ENCODE results near the gene ROBO1. TPM values are rescaled to one million over a fixed set of nuclear protein-coding genes. Genes with fewer than 3 reads are reported as not detected.
"Not testable (repeated sequence)": the region's sequence is repeated elsewhere in the genome, so short reads cannot be mapped to it uniquely, and the experiment has no call there.

Gene ROBO1
- total RNA-seq, 1 experiment from 2014 or later = 11.2 TPM

DNA sequence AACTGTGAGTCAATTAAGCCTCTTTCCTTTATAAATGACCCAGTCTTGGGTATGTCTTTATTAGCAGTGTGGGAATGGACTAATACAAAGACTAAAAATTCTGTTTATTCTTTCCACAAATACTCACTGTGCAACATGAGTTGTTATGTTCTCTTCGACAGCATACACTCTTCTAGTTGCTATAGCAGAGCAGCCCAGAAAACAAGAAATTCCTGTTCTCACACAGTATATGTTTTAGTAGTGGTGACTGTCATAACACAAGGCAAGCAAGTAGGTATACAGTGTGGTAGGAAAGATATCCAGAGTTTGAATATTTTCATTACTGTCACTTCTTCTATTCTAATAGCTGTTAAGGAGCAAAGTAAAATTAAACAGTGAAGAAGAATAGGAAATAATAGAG is 453.3 kb downstream of the ROBO1 start:
- no peak for DNase-seq (ENCODE audit: low spot score)

DNA sequence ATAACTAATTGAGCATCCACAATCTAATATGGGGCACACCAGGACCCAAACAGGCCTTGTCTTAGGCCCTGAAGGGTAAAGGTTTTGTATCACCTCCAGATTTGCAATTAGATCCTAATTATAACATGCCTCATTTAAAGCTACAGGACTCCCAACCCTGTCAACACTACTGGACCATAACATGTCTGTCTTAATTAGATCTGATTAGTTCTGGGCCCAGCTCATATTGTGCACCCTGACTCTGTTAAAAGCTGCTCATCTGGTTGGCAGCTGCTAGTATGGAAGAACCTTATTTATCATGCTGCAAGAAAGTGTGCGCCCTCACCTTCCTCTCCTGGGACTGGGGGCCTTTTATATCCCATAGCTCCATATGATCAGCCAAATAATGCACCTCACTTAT is 457.8 kb downstream of the ROBO1 start:
- DNase-seq (ENCODE audit: low spot score) = no peak

DNA sequence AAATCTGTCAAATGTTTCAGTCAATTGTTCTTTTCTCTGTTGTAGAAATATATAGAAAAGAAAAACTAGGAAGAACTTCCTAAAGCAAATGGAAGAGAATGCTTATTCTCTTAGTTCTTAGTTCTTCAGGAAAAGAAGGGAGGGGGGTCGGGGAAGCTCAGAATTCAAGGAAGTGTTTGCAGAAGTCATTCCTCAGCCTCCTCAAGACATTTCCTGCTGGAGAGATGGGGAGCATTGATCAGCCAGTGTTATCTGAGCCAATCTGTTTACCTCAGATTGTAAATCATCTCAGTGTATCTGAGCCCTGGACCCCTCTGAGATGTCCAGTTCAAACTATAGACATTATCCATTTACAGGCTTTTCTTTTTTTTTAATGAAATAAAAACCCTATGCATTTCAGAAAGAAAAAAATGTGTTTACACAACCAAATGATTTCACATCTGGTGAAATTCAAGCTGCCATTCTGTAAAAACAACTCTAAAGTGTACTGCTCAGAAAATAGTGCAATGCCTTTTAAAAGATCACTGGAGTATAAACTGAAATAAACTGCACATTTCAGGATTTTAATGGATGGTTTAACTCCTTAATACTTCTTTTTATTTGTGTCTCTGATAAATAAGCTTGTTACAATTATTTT is 460.7 kb downstream of the ROBO1 start:
- no peak for DNase-seq (ENCODE audit: low spot score)

- DNase-seq (ENCODE audit: low spot score) = not testable (repeated sequence)
These were observed 467.7 kb downstream of the ROBO1 start for GRCh38 chr3:79299949-79300635.

DNA sequence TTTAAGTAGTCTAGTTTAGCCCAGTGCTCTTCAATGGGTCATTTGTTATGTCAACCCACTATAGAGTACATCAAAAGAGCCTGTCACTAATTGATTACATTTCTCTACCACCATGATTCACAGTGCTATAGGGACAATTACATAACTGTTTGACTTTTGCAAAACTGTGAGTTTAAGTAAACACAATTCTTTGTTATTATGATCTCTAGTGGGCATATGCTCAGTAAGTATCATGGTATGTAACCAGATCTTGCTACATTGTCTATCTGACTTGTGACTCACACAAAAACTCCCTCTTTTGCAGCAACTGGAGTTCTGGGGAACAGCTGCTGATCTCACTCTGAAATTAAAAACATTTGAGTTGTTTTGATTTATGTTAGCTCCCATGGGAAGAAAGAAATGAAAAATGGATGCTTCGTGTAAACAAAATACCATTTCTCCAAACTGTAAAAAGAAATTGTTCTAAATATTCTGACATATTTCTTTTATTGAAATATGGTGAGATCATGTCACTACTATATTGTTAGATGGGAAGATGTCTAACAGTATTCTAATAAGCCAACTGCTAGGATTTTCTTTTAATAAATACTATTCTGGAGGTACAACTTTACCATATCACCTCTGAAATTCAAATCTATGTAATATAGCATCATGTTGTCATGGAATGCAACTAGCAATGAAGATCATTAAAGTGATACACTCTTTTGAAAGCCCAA is 470.4 kb downstream of the ROBO1 start:
- DNase-seq (ENCODE audit: low spot score) = peak; percentile 19

DNA sequence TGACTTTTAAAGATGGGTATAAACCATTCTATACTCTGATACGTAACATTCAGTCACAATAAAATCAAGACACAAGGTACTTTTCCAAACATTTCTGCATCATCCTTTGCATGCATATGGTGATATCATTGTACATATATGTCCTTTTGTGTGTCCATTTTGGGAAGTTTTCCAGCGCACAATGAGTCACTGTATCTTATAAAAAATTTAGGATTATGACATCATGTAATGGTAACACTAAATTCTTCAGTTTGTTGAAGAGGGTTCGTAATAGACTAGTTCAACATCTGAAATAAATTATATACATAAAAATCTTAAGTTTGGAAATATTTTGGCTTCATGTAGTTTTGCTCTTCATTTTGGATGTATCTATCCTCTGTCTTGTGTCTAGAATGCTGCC is 480.9 kb downstream of the ROBO1 start:
- DNase-seq (ENCODE audit: low spot score) = no peak

DNA sequence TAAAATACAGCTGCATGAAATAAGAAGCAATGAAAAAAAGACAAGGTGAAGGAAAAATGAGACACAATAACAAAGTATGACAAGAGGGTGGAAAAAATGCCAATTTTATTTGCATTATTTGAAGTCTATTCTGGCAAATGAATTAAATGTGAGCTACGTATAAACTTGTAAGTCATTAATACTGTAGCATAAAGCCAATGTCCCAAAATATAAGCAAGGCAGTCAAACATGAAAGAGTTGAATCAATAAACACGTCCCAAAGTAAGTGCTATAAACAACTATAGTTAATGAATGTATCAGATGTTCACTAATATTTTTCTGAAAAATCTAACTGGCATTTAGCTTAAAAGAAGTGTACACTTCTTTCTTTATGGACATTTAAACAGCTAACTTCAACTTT is 481.9 kb downstream of the ROBO1 start:
- no peak for DNase-seq (ENCODE audit: low spot score)

DNA sequence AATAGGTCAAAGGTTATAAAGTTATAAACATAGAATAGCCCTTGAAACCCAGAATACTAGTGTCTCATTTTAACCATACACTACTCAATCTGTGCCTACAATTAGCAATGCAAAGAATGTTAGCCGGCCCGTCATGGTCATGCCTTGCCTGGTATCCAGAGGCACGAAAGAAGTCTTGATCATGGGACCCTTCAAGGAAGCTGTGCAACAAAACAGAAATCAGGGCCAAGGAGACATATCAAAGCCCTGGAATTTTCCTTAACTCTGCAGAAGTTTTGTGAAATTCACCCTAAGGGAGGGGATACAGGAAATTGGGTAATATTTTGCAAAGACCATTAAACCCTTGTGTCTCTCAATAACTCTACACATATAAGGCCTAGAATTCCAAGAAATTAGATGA is 482.4 kb downstream of the ROBO1 start:
- DNase-seq (ENCODE audit: low spot score) = no peak

GRCh38 chr3:79284781-79285180 is 483.0 kb downstream of the ROBO1 start:
- no peak for DNase-seq (ENCODE audit: low spot score)

DNA sequence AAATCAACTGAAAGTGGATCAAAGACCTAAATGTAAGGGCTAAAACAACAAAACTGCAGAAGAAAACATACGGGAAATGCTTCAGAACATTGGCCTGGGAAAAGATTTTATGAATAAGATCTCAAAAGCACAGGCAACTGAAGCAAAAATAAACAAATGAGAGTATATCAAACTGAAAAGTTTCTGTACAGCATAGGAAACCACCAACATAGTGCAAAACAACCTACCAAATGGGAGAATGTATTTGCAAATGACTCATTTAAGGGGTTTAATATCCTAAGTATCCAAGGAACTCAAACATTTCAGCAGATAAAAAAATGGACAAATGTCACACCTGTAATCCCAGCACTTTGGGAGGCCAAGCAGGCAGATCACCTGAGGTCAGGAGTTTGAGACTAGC is 489.1 kb downstream of the ROBO1 start:
- no peak for DNase-seq (ENCODE audit: low spot score)

- no peak for DNase-seq (ENCODE audit: low spot score)
These were observed 499.4 kb downstream of the ROBO1 start for GRCh38 chr3:79268422-79268821.

DNA sequence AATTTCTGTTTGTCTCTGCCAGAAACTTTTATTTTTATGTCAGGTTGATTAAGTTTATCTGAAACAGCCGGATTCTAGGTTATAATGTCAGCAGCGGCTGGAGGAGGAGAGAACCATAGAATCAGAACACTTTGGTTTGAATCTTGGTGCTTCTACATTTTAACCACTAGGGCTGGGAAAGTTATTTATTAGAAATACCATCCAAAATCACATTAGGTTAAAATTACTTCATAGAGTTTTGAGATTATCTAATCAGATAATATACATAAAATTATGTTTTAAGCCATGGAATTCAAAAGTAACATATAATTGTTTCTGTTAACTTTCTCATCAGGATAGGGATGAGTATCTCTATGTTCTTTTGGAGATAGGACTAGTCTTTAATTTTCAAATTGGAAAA is 502.9 kb downstream of the ROBO1 start:
- no peak for DNase-seq (ENCODE audit: low spot score)

GRCh38 chr3:79263423-79263822 is 504.4 kb downstream of the ROBO1 start:
- no peak for DNase-seq (ENCODE audit: low spot score)

GRCh38 chr3:79258479-79258878 is 509.3 kb downstream of the ROBO1 start:
- DNase-seq (ENCODE audit: low spot score) = no peak

DNA sequence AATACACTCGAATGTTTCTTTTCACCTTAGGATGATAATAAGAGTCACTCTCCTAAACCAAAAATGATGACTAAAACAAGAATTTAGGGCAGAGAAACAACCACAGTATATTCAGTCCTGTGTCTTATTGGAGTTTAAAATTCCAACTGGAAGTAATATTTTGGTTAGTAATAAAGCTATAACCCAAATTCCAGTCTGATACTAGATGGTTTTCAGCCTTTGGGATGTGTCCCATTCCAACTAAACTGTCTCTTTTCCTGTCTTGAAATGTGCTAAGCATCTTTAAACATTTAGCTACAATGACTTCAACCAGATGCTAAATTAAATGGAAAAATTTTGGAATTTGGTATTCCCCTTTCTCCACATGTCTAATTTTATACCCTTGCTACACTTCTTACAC is 510.0 kb downstream of the ROBO1 start:
- DNase-seq (ENCODE audit: low spot score) = no peak

DNA sequence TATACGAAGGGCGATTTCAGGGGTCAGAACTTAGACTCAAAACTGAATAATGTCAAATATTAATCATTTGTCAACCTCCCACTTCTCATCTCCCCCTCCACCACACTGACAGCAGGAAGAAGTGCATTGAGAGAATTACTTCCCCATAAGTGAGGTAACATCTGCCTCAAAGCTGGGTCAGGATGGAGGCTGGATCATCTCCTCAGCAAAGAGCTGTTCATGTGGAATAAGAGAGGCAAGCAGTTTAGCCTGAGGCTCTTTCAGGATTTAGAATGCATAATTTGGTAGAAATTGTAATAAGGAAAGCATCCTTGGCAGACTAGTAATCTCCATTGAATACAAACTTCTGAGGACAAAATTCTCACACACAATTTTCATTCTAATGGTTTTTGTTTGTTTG is 512.1 kb downstream of the ROBO1 start:
- DNase-seq (ENCODE audit: low spot score) = no peak

- DNase-seq (ENCODE audit: low spot score) = no peak
These were observed 512.5 kb downstream of the ROBO1 start for GRCh38 chr3:79255292-79255691.

GRCh38 chr3:79253704-79254103 is 514.1 kb downstream of the ROBO1 start:
- no peak for DNase-seq (ENCODE audit: low spot score)

- no peak for DNase-seq (ENCODE audit: low spot score)
These were observed 514.5 kb downstream of the ROBO1 start for GRCh38 chr3:79253271-79253670.

DNA sequence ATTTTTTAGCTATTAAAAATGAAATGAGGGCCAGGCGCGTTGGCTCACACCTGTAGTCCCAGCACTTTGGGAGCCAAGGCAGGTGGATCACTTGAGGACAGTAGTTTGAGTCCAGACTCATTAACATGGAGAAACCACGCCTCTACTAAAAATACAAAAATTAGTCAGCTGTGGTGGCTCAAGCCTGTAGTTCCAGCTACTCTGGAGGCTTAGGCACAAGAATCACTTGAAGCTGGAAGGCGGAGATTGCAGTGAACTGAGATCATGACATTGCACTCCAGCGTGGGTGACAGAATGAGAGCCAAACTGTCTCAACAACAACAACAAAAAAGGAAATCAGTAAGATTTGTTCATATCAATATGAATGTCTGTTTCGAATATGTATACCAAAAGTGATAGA is 517.1 kb downstream of the ROBO1 start:
- DNase-seq (ENCODE audit: low spot score) = no peak

- DNase-seq (ENCODE audit: low spot score) = no peak
These were observed 518.1 kb downstream of the ROBO1 start for GRCh38 chr3:79249701-79250100.

GRCh38 chr3:79247725-79248043 is 520.1 kb downstream of the ROBO1 start:
- DNase-seq (ENCODE audit: low spot score) = no peak
